ENCODE data around the gene OR56B1.
"Not testable (repeated sequence)": the region's sequence is repeated elsewhere in the genome, so short reads cannot be mapped to it uniquely, and the experiment has no call there.

The OR56B1 gene, protein sequence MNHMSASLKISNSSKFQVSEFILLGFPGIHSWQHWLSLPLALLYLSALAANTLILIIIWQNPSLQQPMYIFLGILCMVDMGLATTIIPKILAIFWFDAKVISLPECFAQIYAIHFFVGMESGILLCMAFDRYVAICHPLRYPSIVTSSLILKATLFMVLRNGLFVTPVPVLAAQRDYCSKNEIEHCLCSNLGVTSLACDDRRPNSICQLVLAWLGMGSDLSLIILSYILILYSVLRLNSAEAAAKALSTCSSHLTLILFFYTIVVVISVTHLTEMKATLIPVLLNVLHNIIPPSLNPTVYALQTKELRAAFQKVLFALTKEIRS

GRCh38 chr11:5736396-5736795, at the start of gene OR56B1:
TSS of gene OR56B1 (plus strand) at chr11:5736448. CDS start at chr11:5736517, 69 bp downstream.
- no peak for DNase-seq (ENCODE audit: low spot score)

DNA sequence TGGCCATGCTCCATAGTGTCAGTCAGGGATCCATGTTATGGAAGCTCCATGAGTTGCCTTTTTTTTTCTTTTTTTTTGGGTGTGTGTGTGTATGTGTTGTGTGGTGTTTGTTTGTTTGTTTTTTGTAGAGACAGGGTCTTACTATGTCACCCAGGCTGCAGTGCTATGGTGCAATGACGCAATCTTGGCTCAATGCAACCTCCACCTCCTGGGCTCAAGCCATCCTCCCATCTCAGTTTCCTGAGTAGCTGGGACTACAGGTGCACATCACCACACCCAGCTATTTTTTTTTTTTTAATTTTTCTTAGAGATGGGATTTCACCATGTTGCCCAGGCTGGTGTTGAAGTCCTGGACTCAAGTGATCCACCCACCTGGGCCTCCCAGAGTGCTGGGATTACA, 47.8 kb upstream of the OR56B1 start:
- DNase-seq (ENCODE audit: low spot score), result no peak

DNA sequence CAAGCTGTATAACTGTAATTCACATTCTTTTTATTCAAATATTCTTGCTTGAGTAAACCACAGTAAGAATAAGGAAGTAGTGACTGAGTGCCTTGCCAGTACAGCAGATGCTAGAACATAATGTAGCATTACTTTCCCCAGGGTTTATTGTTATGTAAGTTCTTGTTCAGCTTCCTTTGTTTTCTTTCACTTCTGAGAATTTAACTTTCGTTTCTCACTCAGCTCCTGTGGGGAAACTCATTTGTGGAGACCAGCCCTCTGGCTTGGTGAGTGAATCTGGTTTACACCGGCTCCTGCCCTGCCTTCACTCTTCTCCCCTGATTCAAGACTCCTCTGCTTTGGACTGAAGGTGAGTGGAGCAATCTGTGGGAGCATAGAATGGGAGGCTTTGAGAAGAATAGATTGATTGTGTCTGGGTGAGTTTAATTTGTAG, 46.7 kb upstream of the OR56B1 start, which contains the start of gene TRIM22:
Gene TRIM22 (plus strand): TSS at position 240 of the 433 bp plus-strand sequence. CDS start 6,443 bp downstream, outside the sequence.
- DNase-seq (ENCODE audit: low spot score), result peak; percentile 49

DNA sequence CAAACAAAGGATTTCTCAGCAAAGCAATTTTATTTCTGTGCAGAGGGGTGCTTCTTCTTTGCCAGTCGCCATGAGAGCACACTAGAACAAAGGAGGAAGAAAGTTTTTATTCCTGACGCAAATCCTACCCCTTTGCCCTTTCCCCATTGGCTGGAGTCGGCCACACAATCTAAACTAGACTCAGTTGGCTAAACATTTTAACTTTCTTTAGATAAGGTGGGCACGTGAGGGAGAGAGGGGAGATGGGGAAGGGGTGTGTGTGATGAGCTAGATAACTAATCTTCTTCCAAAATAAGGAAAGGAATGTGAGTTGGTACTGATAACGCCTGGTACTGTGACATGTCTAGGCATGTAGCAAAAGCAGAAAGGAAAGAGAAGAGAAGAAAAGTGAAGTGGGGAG, 46.0 kb upstream of the OR56B1 start:
- peak; percentile 36 for DNase-seq (ENCODE audit: low spot score)

DNA sequence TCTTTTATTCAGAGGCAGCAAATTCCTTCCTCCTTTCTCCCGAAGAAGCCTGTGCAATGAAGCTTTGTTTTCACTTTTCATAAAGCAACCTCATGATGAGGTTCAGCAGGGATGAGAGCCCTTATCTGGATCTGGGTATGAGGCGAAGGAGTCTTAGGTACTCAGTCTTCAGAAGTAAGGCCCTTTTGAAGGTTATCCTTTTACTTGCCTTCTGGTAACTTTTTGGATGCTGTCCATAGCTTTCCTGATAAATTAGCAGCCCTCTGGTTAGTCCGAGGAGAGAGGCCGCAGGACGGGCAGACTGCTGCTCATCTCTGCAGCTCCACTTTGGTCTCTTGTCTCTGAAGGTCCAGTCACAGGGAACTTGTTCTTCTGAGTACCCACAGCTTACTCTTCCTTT, 45.5 kb upstream of the OR56B1 start:
- DNase-seq (ENCODE audit: low spot score), result no peak

DNA sequence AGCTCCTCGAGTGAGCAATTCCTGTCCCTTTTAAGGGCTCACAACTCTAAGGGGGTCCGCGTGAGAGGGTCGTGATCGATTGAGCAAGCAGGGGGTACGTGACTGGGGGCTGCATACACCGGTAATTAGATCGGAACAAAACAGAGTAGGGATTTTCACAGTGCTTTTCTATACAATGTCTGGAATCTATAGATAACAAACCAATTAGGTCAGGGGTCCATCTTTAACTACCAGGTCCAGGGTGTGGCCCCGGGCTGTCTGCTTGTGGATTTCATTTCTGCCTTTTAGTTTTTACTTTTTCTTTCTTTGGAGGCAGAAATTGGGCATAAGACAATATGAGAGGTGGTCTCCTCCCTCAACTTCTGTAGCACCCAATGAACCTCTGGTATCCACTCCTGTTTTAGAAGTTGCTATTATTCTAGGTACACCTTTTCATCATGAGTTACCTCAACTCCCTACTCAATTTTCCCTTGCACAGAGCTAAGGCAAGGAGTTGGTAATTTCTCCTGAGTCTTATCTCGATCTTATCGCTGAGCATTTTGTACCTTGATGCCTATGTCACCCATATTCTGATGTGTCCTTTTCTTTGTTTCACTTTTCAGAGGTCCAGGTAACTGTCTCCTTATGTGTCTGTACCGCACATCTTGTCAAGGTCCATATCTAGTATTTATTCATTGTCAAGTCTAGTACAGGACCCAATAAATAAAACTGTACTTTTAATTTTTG, 44.8 kb upstream of the OR56B1 start:
- DNase-seq (ENCODE audit: low spot score), result not testable (repeated sequence)

DNA sequence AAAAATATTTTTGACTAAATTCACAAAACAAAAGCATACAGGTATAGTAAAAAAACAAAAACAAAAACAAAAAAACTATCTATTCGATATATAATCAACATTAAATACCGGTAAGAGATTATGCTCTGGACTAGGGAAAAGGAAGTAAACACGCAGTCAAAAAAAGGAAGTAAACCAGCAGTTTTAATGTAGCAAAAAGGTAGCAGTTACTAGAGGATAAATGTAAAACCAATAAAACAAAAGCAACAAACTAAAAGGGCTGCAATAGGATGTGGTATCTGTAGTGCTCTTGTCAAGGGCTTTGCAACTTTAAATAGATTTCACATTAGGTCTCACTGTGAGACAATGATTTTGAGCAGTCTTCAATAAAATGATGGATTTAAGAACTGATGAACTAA, 44.3 kb upstream of the OR56B1 start:
- DNase-seq (ENCODE audit: low spot score), result no peak

- no peak for DNase-seq (ENCODE audit: low spot score)
Measured at GRCh38 chr11:5694642-5695041, 41.6 kb upstream of the OR56B1 start.

DNA sequence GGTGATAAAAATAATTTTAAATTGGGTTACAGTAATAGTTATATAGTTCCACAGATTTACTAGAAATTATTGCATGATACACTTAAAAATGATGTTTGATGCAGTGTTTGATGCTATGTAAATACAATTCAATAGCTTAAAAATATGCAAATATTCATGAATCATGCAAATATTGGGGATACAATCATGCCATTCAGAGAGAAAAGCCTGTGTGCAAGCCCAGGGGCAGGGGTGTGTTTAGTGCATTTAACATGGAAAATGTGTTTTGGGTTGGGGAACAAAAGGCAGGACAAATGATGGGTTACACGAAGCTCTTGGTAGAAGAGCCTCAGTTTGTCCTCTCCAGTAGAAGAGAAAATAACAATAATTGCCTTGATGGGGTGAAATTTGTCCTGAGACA, 40.7 kb upstream of the OR56B1 start:
- no peak for DNase-seq (ENCODE audit: low spot score)

GRCh38 chr11:5696210-5696609, 40.0 kb upstream of the OR56B1 start:
- DNase-seq (ENCODE audit: low spot score), result no peak

DNA sequence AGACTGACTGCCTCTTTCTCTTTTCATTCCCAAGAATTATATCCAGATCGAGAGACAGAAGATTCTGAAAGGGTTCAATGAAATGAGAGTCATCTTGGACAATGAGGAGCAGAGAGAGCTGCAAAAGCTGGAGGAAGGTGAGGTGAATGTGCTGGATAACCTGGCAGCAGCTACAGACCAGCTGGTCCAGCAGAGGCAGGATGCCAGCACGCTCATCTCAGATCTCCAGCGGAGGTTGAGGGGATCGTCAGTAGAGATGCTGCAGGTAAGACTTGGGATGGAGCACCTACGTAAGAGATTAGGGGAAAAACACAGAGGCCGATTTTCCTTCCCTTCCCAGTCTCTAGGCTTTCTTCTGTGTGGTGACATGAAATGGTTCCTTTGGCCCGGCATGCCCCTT, 38.0 kb upstream of the OR56B1 start:
- DNase-seq (ENCODE audit: low spot score), result no peak

GRCh38 chr11:5700421-5701054, 35.7 kb upstream of the OR56B1 start:
- no peak for DNase-seq (ENCODE audit: low spot score)

DNA sequence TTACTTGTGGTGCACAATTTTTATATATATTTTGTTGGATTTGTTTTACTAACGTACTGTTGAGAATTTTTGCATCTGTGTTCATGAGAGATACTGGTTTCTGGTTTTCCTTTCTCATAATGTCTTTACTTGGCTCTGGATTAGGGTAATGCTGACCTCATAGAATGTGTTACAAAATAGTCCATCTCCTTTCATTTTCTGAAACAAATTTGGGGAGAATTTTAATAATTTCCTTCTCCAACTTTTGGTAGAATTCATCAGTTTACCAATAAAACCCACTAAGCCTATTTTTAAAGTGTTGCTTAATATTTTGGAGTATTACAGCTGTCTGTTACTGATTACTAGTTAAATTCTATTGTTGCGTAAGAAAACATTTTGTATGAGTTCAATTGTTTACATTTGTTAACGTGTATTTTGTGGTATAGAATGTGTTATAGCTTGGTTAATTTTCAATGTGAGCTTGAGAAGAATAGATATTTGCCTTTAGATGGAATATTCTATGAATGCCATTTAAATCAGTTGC, 35.1 kb upstream of the OR56B1 start:
- no peak for DNase-seq (ENCODE audit: low spot score)

DNA sequence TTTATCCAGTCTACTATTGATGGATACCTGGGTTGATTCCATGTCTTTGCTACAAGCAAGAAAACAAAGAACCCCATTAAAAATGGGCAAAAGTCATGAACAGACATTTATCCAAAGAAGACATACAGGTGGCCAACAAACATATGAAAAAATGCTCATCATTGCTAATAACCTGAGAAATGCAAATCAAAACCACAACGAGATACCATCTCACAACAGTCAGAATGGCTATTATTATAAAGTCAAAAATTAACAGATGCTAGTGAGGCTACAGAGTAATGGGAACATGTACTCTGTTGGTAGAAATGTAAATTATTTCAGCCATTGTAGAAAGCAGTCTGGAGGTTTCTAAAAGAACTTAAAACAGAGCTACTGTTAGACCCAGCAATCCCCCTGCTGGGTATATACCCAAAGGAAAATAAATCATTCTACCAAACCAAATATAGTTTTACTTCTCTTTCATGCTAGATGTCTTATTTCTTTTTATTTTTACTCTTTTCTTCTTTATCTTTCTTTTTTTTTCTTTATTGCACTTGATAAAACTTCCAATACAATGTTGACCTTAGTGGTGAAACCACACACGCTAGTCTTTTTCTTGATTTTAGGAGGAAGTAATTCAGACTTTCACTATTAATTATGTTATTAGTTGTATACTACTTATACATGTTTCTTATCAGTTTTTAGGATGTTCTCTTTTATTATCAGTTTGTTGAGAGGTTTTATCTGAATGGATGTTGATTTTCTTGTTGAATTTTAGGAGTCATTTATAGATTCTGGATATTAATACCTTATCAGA, 32.3 kb upstream of the OR56B1 start:
- no peak for DNase-seq (ENCODE audit: low spot score)

DNA sequence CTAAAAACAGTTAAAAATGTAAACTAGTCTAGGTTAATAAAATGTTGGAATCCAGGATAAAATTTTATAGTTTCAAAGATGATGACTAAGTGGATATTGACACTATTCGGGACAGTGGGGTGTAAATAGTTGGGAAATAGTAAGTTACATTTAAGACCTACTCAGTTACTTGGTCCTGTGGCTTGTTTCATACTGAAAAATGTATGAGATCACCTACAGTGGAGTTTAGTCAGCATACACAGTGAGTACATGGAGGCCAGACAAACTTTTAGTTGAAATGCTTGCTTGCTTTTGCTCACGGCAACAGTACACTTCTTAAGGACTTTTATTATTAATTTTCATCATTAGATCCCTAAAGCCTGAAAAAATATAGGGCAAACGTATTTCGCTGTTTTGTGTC, 30.6 kb upstream of the OR56B1 start:
- DNase-seq (ENCODE audit: low spot score), result no peak

GRCh38 chr11:5712507-5712906, 23.7 kb upstream of the OR56B1 start:
- no peak for DNase-seq (ENCODE audit: low spot score)

DNA sequence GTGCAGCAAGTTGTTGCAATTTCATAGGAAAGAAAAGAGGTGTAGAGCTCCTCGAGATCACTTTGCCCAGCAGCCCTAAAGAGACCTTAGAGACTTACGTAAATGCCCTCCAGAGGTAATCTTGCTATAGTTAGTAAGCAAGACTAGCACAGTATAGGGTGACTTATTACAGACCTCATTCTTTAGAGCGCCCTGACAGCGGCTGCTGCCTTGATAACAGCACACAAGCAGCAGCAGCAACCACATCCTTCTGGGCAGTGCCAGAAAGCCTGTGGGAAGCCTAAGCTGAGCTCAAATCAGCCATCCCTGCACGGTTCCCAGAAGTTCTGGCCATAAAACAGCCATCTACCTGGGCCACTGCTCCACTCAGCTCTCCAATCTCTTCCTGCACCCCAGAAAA, 22.6 kb upstream of the OR56B1 start:
- no peak for DNase-seq (ENCODE audit: low spot score)

- DNase-seq (ENCODE audit: low spot score), result not testable (repeated sequence)
Measured at GRCh38 chr11:5716518-5716917, 19.7 kb upstream of the OR56B1 start.

- DNase-seq (ENCODE audit: low spot score), result peak; percentile 12
Measured at GRCh38 chr11:5719703-5720495, 16.3 kb upstream of the OR56B1 start.

DNA sequence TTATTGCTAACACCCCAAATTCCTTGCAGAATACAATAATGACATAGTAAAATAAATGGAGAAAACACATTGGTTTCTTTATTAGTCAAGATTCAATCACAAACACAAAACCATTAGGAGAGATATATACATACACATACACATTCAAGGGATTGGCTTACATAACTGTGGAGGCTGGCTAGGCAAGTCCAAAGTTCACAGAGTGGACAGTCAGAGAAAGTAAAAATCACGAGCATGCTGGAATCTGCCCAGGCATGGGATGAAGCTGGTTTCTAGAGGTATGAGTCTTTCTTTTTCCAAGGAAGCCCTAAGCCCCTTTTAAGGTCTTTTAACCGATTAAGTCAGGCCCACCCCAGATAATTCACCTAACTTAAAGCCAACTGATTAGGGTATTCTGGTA, 13.6 kb upstream of the OR56B1 start:
- no peak for DNase-seq (ENCODE audit: low spot score)

DNA sequence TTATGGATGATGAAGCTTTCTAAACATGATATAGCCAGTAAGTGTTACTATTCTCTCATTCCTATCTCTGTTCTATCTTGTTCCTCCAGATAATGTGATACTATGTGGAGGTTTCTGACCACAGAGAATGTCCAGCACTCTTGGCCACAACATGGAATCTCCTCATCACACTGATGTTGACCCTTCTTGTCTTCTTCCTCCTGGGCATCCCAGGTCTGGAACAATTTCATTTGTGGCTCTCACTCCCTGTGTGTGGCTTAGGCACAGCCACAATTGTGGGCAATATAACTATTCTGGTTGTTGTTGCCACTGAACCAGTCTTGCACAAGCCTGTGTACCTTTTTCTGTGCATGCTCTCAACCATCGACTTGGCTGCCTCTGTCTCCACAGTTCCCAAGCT, 9.9 kb upstream of the OR56B1 start:
- DNase-seq (ENCODE audit: low spot score), result no peak
